Stimulated activated memory B cell treated with anti-CD40 and anti-IgM and Interleukin-4, amounts not matched to agents 10 μg/mL and 1 μg/mL and 100 μg/mL, for 72 hours (primary cell): ENCODE data around the gene PPM1H.

Experiments
- ATAC-seq: fragments of 150-1000 bp; cut with Tn5 transposase; 2 replicates; pipeline ENCODE4 v1.10.0; 2021
- H3K27ac Mint-ChIP-seq: one replicate; pipeline ENCODE4 v1.8.0; 2022; ENCODE audit warnings: mild to moderate bottlenecking, mixed read lengths
- H3K27me3 Mint-ChIP-seq: one replicate; pipeline ENCODE4 v1.8.0; 2022; ENCODE audit warnings: mixed read lengths
- H3K36me3 Mint-ChIP-seq: one replicate; pipeline ENCODE4 v1.8.0; 2022; ENCODE audit warnings: mixed read lengths
- H3K4me1 Mint-ChIP-seq: one replicate; pipeline ENCODE4 v1.8.0; 2022; ENCODE audit warnings: mixed read lengths
- H3K4me3 Mint-ChIP-seq: one replicate; pipeline ENCODE4 v1.8.0; 2022; ENCODE audit warnings: mild to moderate bottlenecking, moderate library complexity, mixed read lengths
- H3K9me3 Mint-ChIP-seq: one replicate; pipeline ENCODE4 v1.8.0; 2022; ENCODE audit warnings: mixed read lengths

Gene PPM1H

DNA sequence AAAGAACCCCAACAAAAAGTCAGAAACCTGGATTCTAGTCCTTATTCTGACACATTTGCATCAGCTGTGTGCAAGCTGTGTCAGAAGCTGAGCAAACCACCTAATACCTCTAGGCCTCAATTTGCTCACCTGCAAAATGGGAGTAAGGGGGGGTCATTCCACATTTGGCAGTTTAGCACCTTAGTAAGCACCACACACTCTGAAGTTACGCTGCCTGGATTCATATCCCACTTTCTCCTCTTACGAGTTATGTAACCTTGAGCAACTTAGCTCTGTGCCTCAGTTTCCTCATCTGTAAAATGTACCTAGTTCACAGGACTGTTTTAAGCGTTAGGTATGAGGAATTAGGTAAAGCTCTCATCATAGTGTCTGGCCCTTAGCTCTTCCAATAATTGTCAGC, 218.9 kb downstream of the PPM1H start:
- no peaks in the 10 kb centered on the region for H3K36me3 Mint-ChIP-seq
- no peak overlapping the region for H3K4me3 Mint-ChIP-seq
- no peak overlapping the region for H3K27ac Mint-ChIP-seq
- H3K4me1 Mint-ChIP-seq = no peaks in the 10 kb centered on the region
- no peak for ATAC-seq
- H3K27me3 Mint-ChIP-seq = no peaks in the 10 kb centered on the region
- H3K9me3 Mint-ChIP-seq = no peaks in the 10 kb centered on the region

- Mint-ChIP-seq H3K27me3 (no peaks in the 10 kb centered on the region), H3K9me3 (no peaks in the 10 kb centered on the region), H3K27ac (no peak overlapping the region), H3K4me1 (no peaks in the 10 kb centered on the region), H3K4me3 (no peak overlapping the region), H3K36me3 (no peaks in the 10 kb centered on the region)
- ATAC-seq = no peak
These were observed 219.9 kb downstream of the PPM1H start for GRCh38 chr12:62714774-62715721.

DNA sequence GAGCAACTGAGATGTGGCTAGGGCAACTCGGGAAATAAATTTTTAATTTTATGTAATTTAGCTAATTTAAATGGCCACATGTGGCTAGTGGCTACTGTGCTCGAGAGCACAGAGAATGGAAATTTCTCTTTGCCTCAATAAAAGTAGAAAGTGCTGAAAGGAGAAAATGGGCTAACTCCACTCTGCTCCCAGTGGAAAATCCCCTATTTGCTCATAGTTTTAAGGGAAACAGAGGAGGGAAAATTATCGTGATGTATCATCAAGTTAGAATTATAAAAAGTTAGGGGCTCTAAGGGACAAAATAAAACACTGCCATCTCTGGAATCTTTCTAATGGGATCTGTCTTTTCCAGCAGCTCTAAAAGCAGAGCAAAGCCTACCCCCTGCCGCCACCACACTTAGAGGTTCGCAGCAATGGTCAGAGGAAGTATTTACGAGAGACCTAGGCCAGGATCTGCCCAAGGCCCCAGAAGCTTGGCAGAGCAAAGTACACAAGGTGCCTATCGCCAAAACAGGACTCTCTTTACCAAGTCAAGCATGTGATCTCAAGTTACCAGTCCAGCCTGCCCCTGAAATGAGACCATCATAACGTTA, 220.7 kb downstream of the PPM1H start:
- Mint-ChIP-seq H3K4me1 (no peaks in the 10 kb centered on the region), H3K4me3 (no peak overlapping the region), H3K27ac (no peak overlapping the region), H3K9me3 (no peaks in the 10 kb centered on the region), H3K36me3 (no peaks in the 10 kb centered on the region), H3K27me3 (peaks cover 6% of the 10 kb centered on the region)
- no peak for ATAC-seq

DNA sequence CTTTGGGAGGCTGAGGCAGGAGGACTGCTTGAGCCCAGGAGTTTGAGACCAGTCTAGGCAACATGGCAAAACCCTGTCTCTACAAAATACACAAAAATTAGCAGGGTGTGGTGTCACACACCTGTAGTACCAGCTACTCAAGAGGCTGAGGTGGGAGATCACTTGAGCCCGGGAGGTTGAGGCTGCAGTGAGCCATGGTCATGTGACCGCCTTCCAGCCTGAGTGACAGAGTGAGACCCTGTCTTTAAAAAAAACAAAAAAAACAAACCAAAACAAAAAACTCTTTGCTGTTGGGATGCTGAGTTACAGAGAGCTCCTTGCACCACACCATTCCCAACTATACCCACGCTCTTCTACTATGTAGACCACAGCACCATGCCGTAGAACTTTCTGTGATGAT, 221.2 kb downstream of the PPM1H start:
- no peak for ATAC-seq
- Mint-ChIP-seq H3K27ac (no peak overlapping the region), H3K4me1 (no peaks in the 10 kb centered on the region), H3K36me3 (no peaks in the 10 kb centered on the region), H3K27me3 (peaks cover 12% of the 10 kb centered on the region), H3K9me3 (no peaks in the 10 kb centered on the region), H3K4me3 (no peak overlapping the region)

GRCh38 chr12:62712681-62713573, 222.0 kb downstream of the PPM1H start:
- H3K4me1 Mint-ChIP-seq = no peaks in the 10 kb centered on the region
- no peak overlapping the region for H3K4me3 Mint-ChIP-seq
- peaks cover 12% of the 10 kb centered on the region for H3K27me3 Mint-ChIP-seq
- no peak for ATAC-seq
- no peaks in the 10 kb centered on the region for H3K9me3 Mint-ChIP-seq
- no peaks in the 10 kb centered on the region for H3K36me3 Mint-ChIP-seq
- H3K27ac Mint-ChIP-seq = no peak overlapping the region

GRCh38 chr12:62711631-62712241, 223.2 kb downstream of the PPM1H start:
- H3K4me3 Mint-ChIP-seq = no peak overlapping the region
- peaks cover 12% of the 10 kb centered on the region for H3K27me3 Mint-ChIP-seq
- H3K36me3 Mint-ChIP-seq = no peaks in the 10 kb centered on the region
- H3K4me1 Mint-ChIP-seq = no peaks in the 10 kb centered on the region
- ATAC-seq = no peak
- no peak overlapping the region for H3K27ac Mint-ChIP-seq
- no peaks in the 10 kb centered on the region for H3K9me3 Mint-ChIP-seq

DNA sequence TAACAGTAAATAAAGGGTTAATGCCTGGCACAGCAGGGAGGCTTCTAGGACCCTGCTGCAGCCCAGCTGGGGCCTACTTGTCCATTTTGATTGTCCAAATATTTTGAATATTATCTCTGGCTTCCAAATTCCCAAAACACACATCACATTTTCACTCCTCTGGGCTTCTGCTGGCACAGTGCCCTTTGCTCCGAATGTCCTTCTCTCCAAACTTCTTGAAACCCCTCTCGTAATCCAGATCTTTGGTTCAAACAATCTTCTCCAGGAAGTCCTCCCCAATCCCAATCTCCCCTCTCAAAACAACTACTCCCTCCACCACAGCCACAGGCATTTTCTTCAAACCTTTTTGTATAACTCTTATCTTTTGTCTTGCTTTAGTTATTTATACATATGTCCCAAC, 225.6 kb downstream of the PPM1H start:
- Mint-ChIP-seq H3K27me3 (peaks cover 12% of the 10 kb centered on the region), H3K4me1 (no peaks in the 10 kb centered on the region), H3K36me3 (no peaks in the 10 kb centered on the region), H3K27ac (no peak overlapping the region), H3K9me3 (no peaks in the 10 kb centered on the region), H3K4me3 (no peak overlapping the region)
- no peak for ATAC-seq

DNA sequence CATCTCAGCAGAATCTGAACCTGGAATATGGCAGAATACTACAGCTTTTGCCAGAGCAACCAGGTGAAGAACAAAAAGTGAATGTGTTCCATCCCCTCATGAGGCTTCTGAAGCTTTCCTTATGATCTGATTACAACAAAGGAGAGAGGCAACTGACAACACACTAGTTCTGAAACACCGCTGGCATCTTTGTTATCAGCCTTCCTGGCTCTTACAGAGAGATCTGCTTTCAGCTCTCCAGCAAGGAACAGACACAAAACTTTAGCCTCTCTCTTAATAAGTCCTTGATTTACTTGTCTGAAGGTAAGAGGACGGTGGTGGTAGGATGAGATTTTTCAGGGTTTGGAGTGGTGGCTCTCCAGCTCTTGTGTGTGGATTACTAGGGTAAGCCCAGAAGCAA, 227.0 kb downstream of the PPM1H start:
- ATAC-seq = no peak
- H3K27ac Mint-ChIP-seq = no peak overlapping the region
- H3K4me1 Mint-ChIP-seq = no peaks in the 10 kb centered on the region

GRCh38 chr12:62705846-62706245, 229.1 kb downstream of the PPM1H start:
- Mint-ChIP-seq H3K4me3 (no peak overlapping the region), H3K27me3 (peaks cover 12% of the 10 kb centered on the region), H3K4me1 (no peaks in the 10 kb centered on the region), H3K36me3 (no peaks in the 10 kb centered on the region), H3K27ac (no peak overlapping the region), H3K9me3 (no peaks in the 10 kb centered on the region)
- no peak for ATAC-seq

More for the DNA sequence above, 227.0 kb downstream of the PPM1H start:
- Mint-ChIP-seq H3K36me3 (no peaks in the 10 kb centered on the region), H3K27me3 (peaks cover 12% of the 10 kb centered on the region), H3K4me3 (no peak overlapping the region), H3K9me3 (no peaks in the 10 kb centered on the region)

- no peaks in the 10 kb centered on the region for H3K4me1 Mint-ChIP-seq
- H3K36me3 Mint-ChIP-seq = no peaks in the 10 kb centered on the region
- no peak overlapping the region for H3K4me3 Mint-ChIP-seq
- no peaks in the 10 kb centered on the region for H3K27me3 Mint-ChIP-seq
- H3K27ac Mint-ChIP-seq = no peak overlapping the region
- no peaks in the 10 kb centered on the region for H3K9me3 Mint-ChIP-seq
- no peak for ATAC-seq
These were observed 232.0 kb downstream of the PPM1H start for GRCh38 chr12:62703011-62703380.

DNA sequence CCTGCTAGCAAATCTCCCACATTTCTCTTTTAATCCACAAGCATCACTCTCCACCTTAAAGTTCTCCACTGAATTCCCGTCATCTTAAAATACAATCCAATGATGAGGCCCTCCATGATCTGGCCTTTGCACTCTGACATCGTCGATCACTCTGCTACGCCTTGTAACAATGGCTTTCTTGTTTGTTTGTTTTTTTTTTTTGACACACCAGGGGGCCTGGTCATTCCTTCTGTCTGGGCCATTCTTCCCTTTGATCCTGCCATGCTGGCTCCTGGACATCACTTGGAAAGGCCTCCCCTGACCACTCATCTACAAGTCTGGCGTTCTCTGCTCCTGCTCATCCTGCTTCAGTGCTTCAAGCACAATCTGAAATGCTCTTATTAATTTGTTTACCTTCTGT, 233.5 kb downstream of the PPM1H start:
- no peak for ATAC-seq
- H3K27me3 Mint-ChIP-seq = no peaks in the 10 kb centered on the region
- H3K9me3 Mint-ChIP-seq = no peaks in the 10 kb centered on the region
- H3K36me3 Mint-ChIP-seq = no peaks in the 10 kb centered on the region
- no peak overlapping the region for H3K27ac Mint-ChIP-seq
- H3K4me3 Mint-ChIP-seq = no peak overlapping the region
- H3K4me1 Mint-ChIP-seq = no peaks in the 10 kb centered on the region

GRCh38 chr12:62700091-62700880, 234.7 kb downstream of the PPM1H start:
- Mint-ChIP-seq H3K4me1 (no peaks in the 10 kb centered on the region), H3K36me3 (no peaks in the 10 kb centered on the region), H3K9me3 (no peaks in the 10 kb centered on the region), H3K27ac (no peak overlapping the region), H3K27me3 (no peaks in the 10 kb centered on the region), H3K4me3 (no peak overlapping the region)
- ATAC-seq = no peak

GRCh38 chr12:62698701-62699101, 236.2 kb downstream of the PPM1H start:
- Mint-ChIP-seq H3K27ac (no peak overlapping the region), H3K36me3 (no peaks in the 10 kb centered on the region), H3K27me3 (no peaks in the 10 kb centered on the region), H3K4me1 (no peaks in the 10 kb centered on the region), H3K4me3 (no peak overlapping the region), H3K9me3 (no peaks in the 10 kb centered on the region)
- ATAC-seq = no peak

DNA sequence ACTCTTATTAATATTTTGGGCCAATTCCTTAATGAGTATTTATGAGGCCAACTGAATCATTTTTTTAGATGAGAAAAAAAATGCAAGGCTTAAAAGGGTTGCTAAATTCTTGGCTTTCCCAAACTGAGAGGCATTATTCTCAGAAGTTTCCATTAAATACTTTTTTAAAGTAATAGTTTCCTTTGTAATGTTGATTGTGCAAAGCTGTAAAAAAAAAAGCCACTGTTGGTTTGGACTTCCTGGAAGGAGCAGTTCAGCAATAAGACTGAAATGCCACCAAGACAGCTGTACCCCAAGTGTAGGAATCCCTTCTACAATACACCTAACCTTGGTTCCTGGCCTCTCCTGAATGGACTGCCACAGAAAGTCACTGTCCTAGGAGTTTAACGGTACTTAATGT, 237.1 kb downstream of the PPM1H start:
- Mint-ChIP-seq H3K27me3 (no peaks in the 10 kb centered on the region), H3K27ac (no peak overlapping the region), H3K4me3 (no peak overlapping the region), H3K36me3 (no peaks in the 10 kb centered on the region), H3K4me1 (no peaks in the 10 kb centered on the region), H3K9me3 (no peaks in the 10 kb centered on the region)
- no peak for ATAC-seq
